Mesendoderm (in vitro differentiated cells): Measurements from ENCODE around the gene MTMR2.

Source experiments
- DNase-seq: peaks from one replicate; pipeline ENCODE4 v3.0.0; 2013
- H2AK5ac ChIP-seq: 2 replicates; pipeline ENCODE4 v1.6.1; 2013; ENCODE audit warnings: low read length, inconsistent platforms
- H2BK120ac ChIP-seq: 2 replicates; pipeline ENCODE4 v1.6.1; 2013; ENCODE audit warnings: low read depth, mild to moderate bottlenecking, low read length, moderate library complexity, mixed read lengths
- H2BK15ac ChIP-seq: replicated peaks from 2 replicates; pipeline ENCODE4 v1.6.1; 2013; ENCODE audit warnings: low read depth, mild to moderate bottlenecking, moderate library complexity
- H2BK5ac ChIP-seq: 2 replicates; pipeline ENCODE4 v1.6.1; 2013; ENCODE audit warnings: low read length, inconsistent platforms
- H3K18ac ChIP-seq: 2 replicates; pipeline ENCODE4 v1.6.1; 2013; ENCODE audit warnings: mild to moderate bottlenecking, low read length, mixed read lengths
- H3K23ac ChIP-seq: one replicate; pipeline ENCODE4 v1.6.1; 2013; ENCODE audit warnings: low read length
- H3K27ac ChIP-seq: 2 replicates; pipeline ENCODE4 v1.5.1; 2013; ENCODE audit warnings: low read depth, mild to moderate bottlenecking, inconsistent platforms, low read length, moderate library complexity
- H3K27me3 ChIP-seq: 2 replicates; pipeline ENCODE4 v1.6.1; 2013; ENCODE audit warnings: low read length, control low read depth, mild to moderate bottlenecking, inconsistent platforms; ENCODE audit not compliant: insufficient read depth, poor library complexity
- H3K36me3 ChIP-seq: 2 replicates; pipeline ENCODE4 v1.6.1; 2013; ENCODE audit warnings: low read length, inconsistent platforms; ENCODE audit not compliant: control insufficient read depth, insufficient read depth
- H3K4ac ChIP-seq: one replicate; pipeline ENCODE4 v1.6.1; 2013; ENCODE audit warnings: low read depth, mild to moderate bottlenecking, low read length, moderate library complexity
- H3K4me1 ChIP-seq: 2 replicates; pipeline ENCODE4 v1.6.1; 2013; ENCODE audit warnings: low read depth, low read length, inconsistent platforms; ENCODE audit not compliant: control insufficient read depth
- H3K4me2 ChIP-seq: 2 replicates; pipeline ENCODE4 v1.6.1; 2013; ENCODE audit warnings: low read length
- H3K4me3 ChIP-seq: 2 replicates; pipeline ENCODE4 v1.5.1; 2013; ENCODE audit warnings: mild to moderate bottlenecking, low read length
- H3K56ac ChIP-seq: one replicate; pipeline ENCODE4 v1.6.1; 2013; ENCODE audit warnings: low read length
- H3K79me1 ChIP-seq: 2 replicates; pipeline ENCODE4 v1.6.1; 2013; ENCODE audit warnings: low read length, inconsistent platforms
- H3K79me2 ChIP-seq: 2 replicates; pipeline ENCODE4 v1.6.1; 2013; ENCODE audit warnings: mild to moderate bottlenecking, low read length; ENCODE audit not compliant: control insufficient read depth, insufficient read depth
- H3K9ac ChIP-seq: 2 replicates; pipeline ENCODE4 v1.6.1; 2013; ENCODE audit warnings: low read length, inconsistent platforms
- H4K5ac ChIP-seq: one replicate; pipeline ENCODE4 v1.6.1; 2013; ENCODE audit warnings: low read length
- H4K8ac ChIP-seq: one replicate; pipeline ENCODE4 v1.6.1; 2013; ENCODE audit warnings: low read depth, mild to moderate bottlenecking, control low read depth, low read length, moderate library complexity
- WGBS: extraction: QIAGEN DNeasy Blood & Tissue Kit; methylation state at CpG from one replicate; pipeline ENCODE4 v1.1.7; 2013; ENCODE audit warnings: low lambda C conversion rate, missing lambda C conversion rate; ENCODE audit not compliant: insufficient coverage; ENCODE audit errors: extremely low coverage; 5-methylcytosine and 5-hydroxymethylcytosine counted together

Gene MTMR2

GRCh38 chr11:95790933-95791708, 132.8 kb downstream of the MTMR2 start:
- no CpG with 5 or more reads among the region's 29 CpGs for WGBS
- Histone ChIP-seq H3K4me3 (peak overlapping the region; percentile 80), H2BK15ac (no peak overlapping the region), H2BK5ac (no peak overlapping the region), H3K56ac (peak overlapping the region; percentile 87), H2BK120ac (no peak overlapping the region), H3K23ac (no peak overlapping the region), H3K27me3 (no peaks in the 10 kb centered on the region), H3K36me3 (no peaks in the 10 kb centered on the region), H2AK5ac (no peak overlapping the region), H3K79me1 (peaks cover 8% of the 10 kb centered on the region), H3K18ac (peak overlapping the region; percentile 12), H4K8ac (no peak overlapping the region), H3K4me1 (peaks cover 3% of the 10 kb centered on the region), H4K5ac (no peak overlapping the region), H3K4ac (peak overlapping the region; percentile 83), H3K79me2 (peaks cover 37% of the 10 kb centered on the region), H3K27ac (peak overlapping the region; percentile 34), H3K9ac (peak overlapping the region; percentile 80), H3K4me2 (peak overlapping the region; percentile 45)
- DNase-seq = peak; percentile 90

GRCh38 chr11:95790123-95790932, 133.6 kb downstream of the MTMR2 start, which contains the start of gene CEP57:
Gene CEP57, plus strand, starts transcription at chr11:95790498. Its CDS starts 201 bp downstream, at chr11:95790699.
- Histone ChIP-seq H3K4me1 (peaks cover 3% of the 10 kb centered on the region), H3K79me2 (peaks cover 37% of the 10 kb centered on the region), H3K79me1 (peaks cover 8% of the 10 kb centered on the region), H3K23ac (no peak within 1 kb of the TSS), H3K9ac (peak within 1 kb of the TSS; percentile 95), H3K56ac (peak within 1 kb of the TSS; percentile 94), H2BK15ac (no peak within 1 kb of the TSS), H3K4ac (peak within 1 kb of the TSS; percentile 83), H3K27ac (peak within 1 kb of the TSS; percentile 94), H3K4me3 (peak within 1 kb of the TSS; percentile 90), H4K5ac (no peak within 1 kb of the TSS), H4K8ac (no peak within 1 kb of the TSS), H3K36me3 (peaks cover 2% of the 10 kb centered on the region), H2BK120ac (no peak within 1 kb of the TSS), H3K18ac (peak within 1 kb of the TSS; percentile 12), H3K27me3 (no peaks in the 10 kb centered on the region), H2AK5ac (no peak within 1 kb of the TSS), H3K4me2 (peak within 1 kb of the TSS; percentile 66), H2BK5ac (no peak within 1 kb of the TSS)
- WGBS = no CpG with 5 or more reads among the region's 55 CpGs
- DNase-seq = peak; percentile 99

GRCh38 chr11:95789506-95790122, 134.3 kb downstream of the MTMR2 start, which contains the start of gene FAM76B:
Gene FAM76B, minus strand, starts transcription at chr11:95789782. Its CDS starts 304 bp downstream, at chr11:95789478.
- H3K27ac ChIP-seq = peak within 1 kb of the TSS; percentile 94
- H3K4ac ChIP-seq = peak within 1 kb of the TSS; percentile 83
- peaks cover 35% of the 10 kb centered on the region for H3K79me2 ChIP-seq
- H3K9ac ChIP-seq = peak within 1 kb of the TSS; percentile 95
- peak within 1 kb of the TSS; percentile 94 for H3K56ac ChIP-seq
- peaks cover 3% of the 10 kb centered on the region for H3K4me1 ChIP-seq
- H3K4me2 ChIP-seq = peak within 1 kb of the TSS; percentile 66
- no CpG with 5 or more reads among the region's 62 CpGs for WGBS
- H2BK120ac ChIP-seq = peak within 1 kb of the TSS; percentile 2
- H3K23ac ChIP-seq = no peak within 1 kb of the TSS
- no peak within 1 kb of the TSS for H2BK15ac ChIP-seq
- H2AK5ac ChIP-seq = no peak within 1 kb of the TSS
- H3K79me1 ChIP-seq = peaks cover 7% of the 10 kb centered on the region
- peak within 1 kb of the TSS; percentile 90 for H3K4me3 ChIP-seq
- peak within 1 kb of the TSS; percentile 7 for H4K8ac ChIP-seq
- H3K27me3 ChIP-seq = no peaks in the 10 kb centered on the region
- no peak within 1 kb of the TSS for H4K5ac ChIP-seq
- H3K18ac ChIP-seq = peak within 1 kb of the TSS; percentile 72
- H3K36me3 ChIP-seq = peaks cover 2% of the 10 kb centered on the region
- DNase-seq = peak; percentile 100
- H2BK5ac ChIP-seq = no peak within 1 kb of the TSS

- Histone ChIP-seq H3K36me3 (peaks cover 2% of the 10 kb centered on the region), H3K56ac (peak overlapping the region; percentile 94), H3K79me1 (peaks cover 8% of the 10 kb centered on the region), H2BK5ac (no peak overlapping the region), H3K9ac (peak overlapping the region; percentile 85), H3K27ac (peak overlapping the region; percentile 94), H3K4me1 (peaks cover 3% of the 10 kb centered on the region), H2BK120ac (peak overlapping the region; percentile 2), H3K4me2 (peak overlapping the region; percentile 59), H3K79me2 (peaks cover 30% of the 10 kb centered on the region), H4K5ac (no peak overlapping the region), H3K23ac (no peak overlapping the region), H3K18ac (peak overlapping the region; percentile 72), H3K4me3 (peak overlapping the region; percentile 79), H2BK15ac (no peak overlapping the region), H4K8ac (peak overlapping the region; percentile 7), H3K27me3 (no peaks in the 10 kb centered on the region), H3K4ac (peak overlapping the region; percentile 60), H2AK5ac (no peak overlapping the region)
- WGBS = no CpG with 5 or more reads among the region's 34 CpGs
- DNase-seq = peak; percentile 84
Observed at GRCh38 chr11:95788921-95789505, 134.9 kb downstream of the MTMR2 start.
